Ovary (tissue), 3 donors: ENCODE results near the gene COL27A1.

ENCODE experiments used
- CTCF ChIP-seq, 3 donors: fragments of 450-650 bp in 2 of 3; fragments of 200-600 bp in 1 of 3; IDR thresholded peaks; one replicate each; pipeline versions ENCODE4 v1.5.1 to v1.8.0; 2016 to 2022; ENCODE audit warnings: antibody characterized with exemption in 3 of 3, mild to moderate bottlenecking in 1 of 3
- EP300 ChIP-seq: sonication (generic); formaldehyde crosslinking; IDR thresholded peaks from one replicate; pipeline ENCODE4 v1.6.1; 2017; ENCODE audit warnings: antibody characterized with exemption
- POLR2A ChIP-seq: fragments of 450-650 bp; IDR thresholded peaks from one replicate; pipeline ENCODE4 v1.6.1; 2017; ENCODE audit warnings: antibody characterized with exemption, mild to moderate bottlenecking, moderate library complexity
- donor health status: DM: no; HTN: no; CAD: no.

- TF ChIP-seq CTCF (IDR thresholded peaks at IDR 0.05) (no peak), POLR2A (no peak), EP300 (no peak)
Measured at GRCh38 chr9:114210136-114210535, 54.8 kb downstream of the COL27A1 start.
